Inflammatory macrophage treated with lipopolysaccharide for 4 hours (primary cell): Measurements from ENCODE around the gene UPB1.
"Not testable (repeated sequence)": the region's sequence is repeated elsewhere in the genome, so short reads cannot be mapped to it uniquely, and the experiment has no call there.

Experiments used
- DNase-seq: peaks from one replicate; pipeline ENCODE4 v3.0.0-alpha.2; 2020

Gene UPB1

GRCh38 chr22:24482998-24483397, 12.1 kb upstream of the UPB1 start:
- DNase-seq: no peak

DNA sequence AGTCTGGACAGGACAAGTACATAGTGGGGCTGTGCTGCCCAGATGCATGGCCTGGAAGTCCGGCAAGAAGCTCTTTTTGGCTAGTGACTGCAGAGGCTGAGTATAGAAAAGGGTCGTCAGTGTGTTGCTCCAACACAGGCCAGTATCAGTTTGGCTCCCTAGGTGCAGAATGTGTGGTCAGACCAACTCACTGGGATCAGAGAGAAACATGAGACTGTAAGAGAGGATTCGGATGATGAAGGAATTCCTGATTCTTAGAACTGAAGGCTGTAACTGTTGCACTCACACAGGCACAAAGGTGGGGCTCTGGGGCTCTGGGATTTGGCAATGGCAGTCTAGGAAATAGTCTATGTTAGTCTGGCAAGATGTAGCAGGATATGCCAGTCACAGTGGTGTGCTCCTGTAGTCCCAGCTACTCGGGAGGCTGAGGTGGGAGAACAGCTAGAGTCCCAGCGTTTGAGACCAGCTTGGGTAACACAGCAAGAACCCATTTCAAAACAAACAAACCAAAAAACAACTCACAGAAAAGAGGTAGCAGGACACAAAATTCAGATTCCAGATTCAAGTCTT, 11.1 kb upstream of the UPB1 start:
- DNase-seq: no peak

DNA sequence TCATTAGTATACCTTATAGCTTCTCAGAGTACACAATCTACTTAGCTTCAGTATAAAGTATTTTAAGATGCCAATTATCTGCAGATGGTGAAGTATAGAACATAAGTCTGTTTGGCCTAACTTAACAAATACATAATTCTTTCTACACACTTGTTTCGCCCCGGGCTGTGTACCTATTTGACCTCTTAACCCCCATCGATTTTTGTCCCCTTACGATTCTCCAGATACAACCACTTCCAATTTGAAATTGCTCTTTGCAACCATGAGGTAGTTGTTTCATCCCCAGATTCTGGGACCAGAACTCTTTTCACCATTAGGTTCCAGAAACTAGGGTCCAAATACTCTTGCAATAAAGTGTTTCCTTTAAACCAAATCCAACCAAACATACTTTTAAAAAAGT, 10.0 kb upstream of the UPB1 start:
- DNase-seq: no peak

DNA sequence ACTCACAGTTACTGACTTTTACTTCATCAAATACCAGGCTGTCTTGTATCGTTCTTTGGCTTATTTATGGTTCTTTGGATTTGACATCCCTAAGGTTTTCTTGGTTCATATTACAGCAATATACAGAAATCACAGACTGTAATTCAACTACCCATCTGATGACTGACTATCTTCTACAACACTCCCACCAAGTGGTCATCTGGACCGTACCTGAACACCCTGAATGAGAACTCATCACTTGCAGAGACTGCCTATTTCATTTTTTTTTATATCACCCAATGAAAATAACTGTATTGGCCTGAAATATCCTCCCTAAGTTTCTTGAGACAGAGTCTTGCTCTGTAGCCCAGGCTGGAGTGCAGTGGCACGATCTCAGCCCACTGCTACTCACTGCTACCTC, 9.5 kb upstream of the UPB1 start:
- DNase-seq: no peak

DNA sequence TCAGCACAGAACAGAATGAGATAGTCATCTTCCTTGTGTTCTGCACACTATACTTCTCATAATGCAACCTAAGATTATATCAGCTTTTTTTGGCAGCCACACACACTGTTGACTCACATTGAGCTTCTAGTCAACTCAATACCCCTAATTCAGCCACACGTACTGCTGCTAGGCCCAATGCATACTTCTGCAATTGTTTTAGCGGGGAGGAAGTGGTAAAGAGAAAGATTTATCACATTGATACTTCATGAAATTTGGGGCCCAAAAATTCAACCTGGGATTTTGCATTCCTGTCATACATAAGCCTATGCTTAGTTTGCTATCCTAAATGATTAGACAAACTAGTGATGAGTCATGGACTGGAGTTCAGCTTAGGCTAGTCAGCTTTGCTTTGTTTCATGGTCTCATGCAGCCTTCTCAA, 8.6 kb upstream of the UPB1 start:
- DNase-seq: peak; percentile 55

DNA sequence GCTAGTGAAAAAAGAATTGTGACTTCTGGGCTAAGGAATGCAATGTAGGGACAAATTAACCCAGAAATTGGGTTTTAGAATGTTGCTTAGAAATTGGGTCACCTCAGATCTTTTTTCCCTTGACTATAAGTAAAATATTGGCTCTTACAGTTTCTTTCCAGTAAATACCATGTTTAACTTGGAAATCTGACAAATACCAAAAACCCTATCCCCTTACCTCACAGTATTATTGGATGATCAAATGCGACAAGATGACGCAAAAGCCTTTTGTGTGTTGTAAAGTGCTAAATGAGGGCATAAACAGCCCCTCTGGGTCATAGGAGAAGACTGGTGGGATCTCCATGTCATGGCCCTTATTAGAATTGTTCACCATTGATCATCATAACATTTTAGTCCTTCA, 6.1 kb upstream of the UPB1 start:
- DNase-seq: no peak

DNA sequence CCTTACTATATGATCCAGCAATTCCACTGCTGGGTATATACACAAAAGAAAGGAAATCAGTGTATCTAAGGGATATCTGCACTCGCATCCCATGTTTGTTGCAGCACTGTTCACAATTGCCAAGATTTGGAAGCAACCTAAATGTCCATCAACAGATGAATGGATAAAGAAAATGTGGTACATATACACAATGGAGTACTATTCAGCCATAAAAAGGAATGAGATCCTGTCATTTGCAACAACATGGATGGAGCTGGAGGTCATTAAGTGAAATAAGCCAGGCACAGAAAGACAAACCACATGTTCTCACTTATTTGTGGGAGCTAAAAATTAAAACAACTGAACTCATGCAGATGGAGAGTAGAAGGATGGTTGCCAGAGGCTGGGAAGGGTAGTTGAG, 5.7 kb upstream of the UPB1 start:
- DNase-seq: not testable (repeated sequence)

DNA sequence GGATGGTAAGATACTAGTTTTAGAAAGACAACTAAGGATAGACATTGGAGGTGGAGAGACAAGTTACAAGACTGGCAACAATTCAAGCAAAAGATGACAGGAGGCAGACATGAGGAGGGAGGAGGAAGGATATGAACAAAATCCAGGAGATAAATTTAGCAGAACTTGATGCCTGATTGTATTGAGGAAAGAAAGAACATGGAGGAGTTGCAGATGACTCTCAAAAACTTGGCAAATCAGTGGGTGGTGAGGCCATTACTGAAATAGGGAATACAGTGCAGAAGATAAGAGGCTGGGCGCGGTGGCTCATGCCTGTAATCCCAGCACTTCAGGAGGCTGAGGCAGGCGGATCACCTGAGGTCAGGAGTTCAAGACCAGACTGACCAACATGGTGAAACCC, 2.7 kb upstream of the UPB1 start:
- no peak for DNase-seq

DNA sequence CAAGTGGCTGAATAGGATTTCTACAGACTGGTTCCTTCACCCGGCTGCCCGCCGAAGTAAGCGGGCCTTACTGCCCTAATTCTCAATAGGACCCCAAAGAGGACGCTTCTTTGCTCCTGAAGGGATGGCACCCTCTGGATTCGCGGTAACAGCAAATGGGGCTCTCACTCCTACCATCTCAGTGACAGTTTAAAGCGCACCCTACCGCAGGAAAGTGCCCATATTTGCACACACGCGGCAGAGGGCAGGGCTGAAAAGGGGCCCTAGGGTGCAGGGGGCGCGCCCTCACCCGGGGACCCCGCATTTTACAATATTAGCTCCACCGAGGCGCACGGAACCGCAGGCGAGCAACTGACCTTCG, 985 bp upstream of the UPB1 start:
- no peak for DNase-seq

GRCh38 chr22:24495365-24495675, 188 bp downstream of the UPB1 start:
- no peak for DNase-seq

DNA sequence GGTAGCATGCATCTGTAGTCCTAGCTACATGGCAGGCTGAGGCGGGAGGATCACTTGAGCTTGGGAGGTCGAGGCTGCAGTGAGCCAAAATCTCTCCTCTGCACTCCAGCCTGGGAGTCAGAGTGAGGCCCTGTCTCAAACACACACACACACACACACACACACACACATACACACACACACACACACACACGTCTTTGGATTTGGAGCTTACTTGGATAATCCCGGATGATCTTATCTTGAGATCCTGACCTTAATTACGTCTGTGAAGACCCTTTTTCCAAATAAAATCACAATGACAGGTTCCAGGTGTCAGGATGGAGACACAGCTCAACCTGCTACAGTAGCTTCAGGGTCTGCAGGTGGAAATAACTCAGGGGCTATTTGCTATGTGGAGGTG, 1.1 kb downstream of the UPB1 start:
- no peak for DNase-seq

GRCh38 chr22:24496661-24497060, 1.5 kb downstream of the UPB1 start:
- DNase-seq: no peak

- DNase-seq: no peak
These were observed 2.7 kb downstream of the UPB1 start for GRCh38 chr22:24497841-24498258.

GRCh38 chr22:24498824-24499223, 3.7 kb downstream of the UPB1 start:
- no peak for DNase-seq

DNA sequence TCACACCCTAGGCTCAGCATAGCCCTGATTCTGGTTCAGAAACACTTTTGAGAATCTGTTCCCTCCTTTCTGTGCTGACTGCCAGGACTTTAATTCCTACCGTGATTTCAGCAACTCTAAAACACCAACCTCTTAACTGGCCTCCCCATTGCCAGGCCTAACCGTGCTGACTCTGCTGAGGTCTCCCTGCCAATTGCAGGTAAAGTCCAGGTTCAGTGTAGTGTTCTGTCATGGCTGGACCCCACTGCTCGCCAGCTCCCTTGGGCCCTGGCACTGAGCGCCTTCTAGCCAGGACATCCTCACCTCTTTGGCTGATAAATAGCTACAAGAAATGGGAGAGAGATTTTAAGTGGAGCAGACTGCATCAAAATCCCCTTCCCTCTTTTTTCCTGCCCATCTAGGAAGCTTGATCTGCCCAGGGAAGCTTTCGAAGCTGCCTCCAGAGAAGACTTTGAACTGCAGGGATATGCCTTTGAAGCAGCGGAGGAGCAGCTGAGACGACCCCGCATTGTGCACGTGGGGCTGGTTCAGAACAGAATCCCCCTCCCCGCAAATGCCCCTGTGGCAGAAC, 4.7 kb downstream of the UPB1 start:
- DNase-seq: no peak

DNA sequence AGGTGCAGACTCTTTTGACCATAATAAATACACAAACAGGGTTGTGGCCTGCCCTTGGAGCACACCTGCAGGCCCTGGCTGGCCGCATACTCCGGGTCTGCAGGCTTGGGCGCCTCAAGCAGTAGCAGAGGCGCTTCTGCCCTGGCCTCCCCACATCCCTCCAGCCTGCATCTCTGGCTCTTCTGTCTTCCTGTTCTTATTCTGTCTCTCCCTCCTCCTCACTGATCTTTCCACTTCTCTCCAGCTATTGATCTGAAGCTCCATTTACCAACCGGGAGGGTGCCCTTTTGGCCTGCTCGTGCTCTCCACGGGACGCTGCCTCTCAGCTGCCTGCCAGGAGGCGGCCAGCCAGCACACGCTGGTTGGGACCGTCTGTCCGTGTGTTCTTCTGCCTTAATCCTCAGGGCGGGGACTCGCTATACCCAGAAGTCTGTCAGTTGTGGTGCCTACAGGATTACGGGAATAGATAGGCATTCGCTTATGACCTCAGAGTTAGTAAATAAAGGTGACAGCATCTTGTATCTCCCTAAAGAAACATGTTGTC, 5.2 kb downstream of the UPB1 start:
- DNase-seq: no peak

DNA sequence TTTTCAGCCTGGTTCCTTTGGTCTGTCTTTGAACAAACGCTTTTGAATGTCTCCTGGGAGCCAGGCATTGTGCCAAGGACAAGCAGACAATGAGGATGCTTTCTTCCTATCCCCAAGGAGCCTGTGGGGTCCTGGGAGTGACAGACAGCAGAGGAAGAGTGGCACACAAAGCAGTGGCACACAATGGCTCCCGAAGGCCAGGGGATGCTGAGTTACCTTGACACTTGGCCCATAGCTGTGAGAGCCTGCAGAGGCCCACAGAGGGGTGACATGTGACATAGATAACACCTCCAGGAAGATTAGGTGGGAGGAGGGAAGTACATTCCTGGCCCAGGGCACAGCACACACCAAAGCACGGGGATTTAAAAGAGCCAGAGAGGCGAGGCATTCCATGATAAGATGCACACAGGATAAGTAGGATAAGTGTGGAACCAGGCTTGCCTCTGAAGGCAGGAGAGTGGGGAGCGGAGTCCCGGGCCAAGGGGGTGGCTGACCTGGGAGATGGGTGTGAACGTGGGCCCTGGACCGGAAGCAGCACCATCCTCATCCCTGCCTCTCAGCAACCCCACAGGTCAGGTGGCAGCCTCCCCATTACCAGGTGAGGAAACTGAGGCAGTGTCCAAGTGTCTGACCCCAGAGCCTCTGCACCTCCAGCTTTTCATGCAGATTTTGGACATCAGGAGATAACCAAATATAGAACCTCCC, 6.3 kb downstream of the UPB1 start:
- no peak for DNase-seq

DNA sequence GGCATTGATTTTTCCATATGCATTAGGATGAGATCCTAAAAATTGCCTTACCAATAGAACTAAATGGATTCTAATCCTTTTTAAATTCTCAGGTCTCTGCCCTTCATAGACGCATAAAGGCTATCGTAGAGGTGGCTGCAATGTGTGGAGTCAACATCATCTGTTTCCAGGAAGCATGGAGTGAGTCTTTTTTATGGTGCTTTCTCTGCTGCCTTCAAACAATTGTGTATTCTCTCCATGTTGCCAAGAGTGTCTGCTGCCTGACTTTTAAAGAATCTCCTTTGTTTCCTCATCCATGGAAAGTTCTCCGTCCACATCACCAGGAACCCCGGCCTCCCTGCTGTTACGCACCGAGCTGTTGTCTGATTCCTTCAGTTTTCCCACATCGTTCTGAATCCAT, 6.9 kb downstream of the UPB1 start:
- no peak for DNase-seq

DNA sequence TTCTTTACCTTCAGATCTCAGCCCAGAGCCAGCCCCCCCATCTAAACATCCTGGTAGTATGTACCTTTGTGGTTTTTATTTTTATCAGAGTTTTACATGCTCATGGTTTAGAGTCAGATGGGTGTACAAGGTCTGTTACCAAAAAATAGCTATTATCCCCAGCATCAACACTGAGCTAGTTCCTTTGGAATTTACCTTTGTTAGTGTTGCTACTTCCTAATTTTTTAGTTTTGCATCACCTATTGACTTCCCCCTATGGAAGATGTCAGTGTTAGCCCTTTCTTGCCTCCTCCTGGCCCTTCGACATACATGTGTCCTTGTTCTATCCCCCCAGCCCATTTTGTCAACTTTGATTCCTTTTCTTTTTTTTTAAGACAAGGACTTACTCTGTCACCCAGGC, 7.4 kb downstream of the UPB1 start:
- DNase-seq: no peak

- DNase-seq: peak; percentile 94
These were observed 8.2 kb downstream of the UPB1 start for GRCh38 chr22:24503137-24503842.

DNA sequence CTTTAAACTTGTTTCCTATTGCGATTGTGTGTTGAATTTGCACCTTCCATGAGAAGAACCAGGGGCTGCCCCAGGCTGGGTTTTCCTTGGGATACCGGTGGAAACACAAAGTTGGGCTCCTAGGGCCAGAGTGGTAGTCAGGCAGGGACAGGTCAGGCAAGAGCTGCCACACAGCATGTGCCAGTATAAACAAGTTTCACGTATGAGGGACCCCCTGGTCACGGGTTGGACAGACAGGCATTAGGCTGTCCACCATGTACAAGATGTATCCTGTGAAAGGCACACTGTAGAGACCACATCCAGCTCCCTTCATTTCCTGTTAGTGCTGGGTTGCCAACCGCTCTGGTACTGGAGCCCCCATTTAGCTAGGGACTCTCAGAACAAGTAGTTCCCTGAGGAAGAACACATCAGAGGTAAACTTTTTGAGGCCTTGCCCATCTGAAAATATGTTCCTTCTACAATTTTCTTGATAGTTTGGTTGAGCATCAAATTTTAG, 8.8 kb downstream of the UPB1 start:
- no peak for DNase-seq

- peak; percentile 73 for DNase-seq
These were observed 9.4 kb downstream of the UPB1 start for GRCh38 chr22:24504540-24504939.

- peak; percentile 62 for DNase-seq
These were observed 10.0 kb downstream of the UPB1 start for GRCh38 chr22:24504956-24505736.
